ENCODE data around the gene TNNC1.

Gene TNNC1

GRCh38 chr3:52483577-52484381 is 29.9 kb upstream of the TNNC1 start:
- DNase-seq, result no peak

- no peak for DNase-seq
These were observed 29.2 kb upstream of the TNNC1 start for GRCh38 chr3:52483081-52483480.

- no peak for DNase-seq
These were observed 28.1 kb upstream of the TNNC1 start for GRCh38 chr3:52481819-52482521.

- no peak for DNase-seq
These were observed 27.2 kb upstream of the TNNC1 start for GRCh38 chr3:52480768-52481715.

GRCh38 chr3:52479877-52480575 is 26.2 kb upstream of the TNNC1 start:
- DNase-seq, result no peak

GRCh38 chr3:52479037-52479876 is 25.4 kb upstream of the TNNC1 start:
- no peak for DNase-seq

- DNase-seq, result no peak
These were observed 23.9 kb upstream of the TNNC1 start for GRCh38 chr3:52477796-52478095.

GRCh38 chr3:52477076-52477795 is 23.4 kb upstream of the TNNC1 start:
- no peak for DNase-seq

GRCh38 chr3:52473026-52473425 is 19.2 kb upstream of the TNNC1 start:
- DNase-seq, result no peak

GRCh38 chr3:52472239-52473000 is 18.6 kb upstream of the TNNC1 start:
- DNase-seq, result no peak

- no peak for DNase-seq
These were observed 17.8 kb upstream of the TNNC1 start for GRCh38 chr3:52471371-52472238.

- DNase-seq, result no peak
These were observed 17.1 kb upstream of the TNNC1 start for GRCh38 chr3:52470920-52471319.

GRCh38 chr3:52469001-52469400 is 15.2 kb upstream of the TNNC1 start:
- DNase-seq, result no peak

GRCh38 chr3:52468336-52468735 is 14.5 kb upstream of the TNNC1 start:
- DNase-seq, result no peak

- DNase-seq, result no peak
These were observed 9.6 kb upstream of the TNNC1 start for GRCh38 chr3:52463416-52463815.

GRCh38 chr3:52461874-52462273 is 8.0 kb upstream of the TNNC1 start:
- DNase-seq, result no peak

- no peak for DNase-seq
These were observed 5.1 kb upstream of the TNNC1 start for GRCh38 chr3:52458770-52459545.

- no peak for DNase-seq
These were observed 4.4 kb upstream of the TNNC1 start for GRCh38 chr3:52458031-52458760.
